Stomach (tissue), 9 donors: ENCODE measurements around the gene GABRG3. TPM values are rescaled to one million over a fixed set of nuclear protein-coding genes. Genes with fewer than 3 reads are reported as not detected.

ENCODE experiments used
- DNase-seq, 2 donors: peaks; one replicate each; pipeline versions ENCODE4 v3.0.0 to v3.0.0-alpha.2; 2013 to 2019
- H3K27ac ChIP-seq, 5 donors: fragments of 200-600 bp in 4 of 5; sonication (generic) in 4 of 5; one replicate each; pipeline ENCODE4 v1.5.1; 2013 to 2019; ENCODE audit warnings: mild to moderate bottlenecking in 1 of 5, moderate library complexity in 1 of 5
- H3K27me3 ChIP-seq, 3 donors: fragments of 200-600 bp; sonication (generic); one replicate each; pipeline ENCODE4 v1.5.1; 2017 to 2019; ENCODE audit warnings: mixed run types in 1 of 3
- H3K36me3 ChIP-seq, 4 donors: fragments of 200-600 bp; sonication (generic); 1 replicate in 3 of 4; 2 replicates in 1 of 4; pipeline ENCODE4 v1.5.1; 2016 to 2019
- H3K4me1 ChIP-seq, 4 donors: fragments of 200-600 bp; sonication (generic); one replicate each; pipeline ENCODE4 v1.5.1; 2016 to 2019
- H3K4me3 ChIP-seq, 4 donors: fragments of 200-600 bp; sonication (generic) in 3 of 4; one replicate each; pipeline ENCODE4 v1.5.1; 2016 to 2019; ENCODE audit warnings: mild to moderate bottlenecking in 1 of 4
- H3K9me3 ChIP-seq, 4 donors: fragments of 200-600 bp; sonication (generic); one replicate each; pipeline ENCODE4 v1.5.1; 2016 to 2019
- CTCF ChIP-seq, 7 experiments: fragments of 450-650 bp in 4 of 7; fragments of 200-600 bp in 3 of 7; sonication (generic) in 3 of 7; IDR thresholded peaks; one replicate each; pipeline ENCODE4 v1.5.1; 2016 to 2019; ENCODE audit warnings: antibody characterized with exemption in 7 of 7, control low read depth in 2 of 7, mild to moderate bottlenecking in 1 of 7
- EP300 ChIP-seq: sonication (generic); formaldehyde crosslinking; IDR thresholded peaks from one replicate; pipeline ENCODE4 v1.6.1; 2017; ENCODE audit warnings: antibody characterized with exemption
- POLR2A ChIP-seq, 4 donors: fragments of 450-650 bp; IDR thresholded peaks; one replicate each; pipeline ENCODE4 v1.6.1; 2016; ENCODE audit warnings: antibody characterized with exemption in 4 of 4, control low read depth in 2 of 4, mild to moderate bottlenecking in 1 of 4, moderate library complexity in 1 of 4
- POLR2AphosphoS5 ChIP-seq, 3 donors: sonication (generic); formaldehyde crosslinking; IDR thresholded peaks; one replicate each; pipeline ENCODE4 v1.6.1; 2016; ENCODE audit warnings: antibody characterized with exemption in 3 of 3
- WGBS, 5 donors: extraction: QIAGEN DNeasy Blood & Tissue Kit in 3 of 5; methylation state at CpG; one replicate each; pipeline versions ENCODE4 v1.1.5 to v1.1.7; 2013 to 2018; 5-methylcytosine and 5-hydroxymethylcytosine counted together
- intact Hi-C: fragments of 100-400 bp; cut with DNase I; formaldehyde crosslinking; loops from one replicate; pipeline ENCODE4 v1.15.1; 2023; ENCODE audit warnings: low total_unique reads
- polyA plus RNA-seq, 3 donors: library from polyadenylated mRNA; stranded (reverse); fragments of 200-250 nt; gene quantifications; one replicate each; pipeline ENCODE4 v1.2.3, GENCODE V29; 2013
- total RNA-seq, 5 donors: library from RNA; depleted of rRNA; stranded (reverse); fragments of >200 nt; gene quantifications; one replicate each; pipeline versions ENCODE4 v1.1.0 to v1.2.3, GENCODE V29; 2014 to 2016
- donor health status: healthy with polysubstance abuse.
- donor health status: Bipolar disorder and iron deficiency.
- donor health status: healthy.

The GABRG3 gene
- total and polyA plus RNA-seq, 8 donors: 0.37 to 1.5 TPM; not detected in 6

GRCh38 chr15:27491666-27492621, 521.0 kb downstream of the GABRG3 start:
- WGBS, 5 donors: 68 to 75% (median 70%) methylated on average over 10 of the region's 10 CpGs
- Histone ChIP-seq H3K27me3 (no peaks in the 10 kb centered on the region), H3K36me3 (no peaks in the 10 kb centered on the region), H3K9me3 (peaks cover 0 to 26% (median 8%) of the 10 kb centered on the region in 4 donors), H3K4me3 (no peak overlapping the region), H3K4me1 (no peaks in the 10 kb centered on the region), H3K27ac (no peak overlapping the region)
- TF ChIP-seq EP300: no peak
- no peak for TF ChIP-seq POLR2AphosphoS5 (IDR thresholded peaks at IDR 0.05)
- no peak for TF ChIP-seq CTCF (IDR thresholded peaks at IDR 0.05)
- TF ChIP-seq POLR2A (IDR thresholded peaks at IDR 0.05): no peak
- intact Hi-C loops: no loop called here
- peak in 1 of 2 donors; percentile 26 for DNase-seq

GRCh38 chr15:27495963-27496459, 525.0 kb downstream of the GABRG3 start:
- intact Hi-C loops: no loop called here
- no peaks in the 10 kb centered on the region for H3K36me3 ChIP-seq
- no peaks in the 10 kb centered on the region for H3K4me1 ChIP-seq
- no peak overlapping the region for H3K27ac ChIP-seq
- H3K27me3 ChIP-seq: no peaks in the 10 kb centered on the region
- DNase-seq: no peak
- peaks cover 0 to 17% (median 10%) of the 10 kb centered on the region in 4 donors for H3K9me3 ChIP-seq
- WGBS, 5 donors: 54 to 90% (median 86%) methylated on average over 3 of the region's 3 CpGs
- no peak for TF ChIP-seq POLR2AphosphoS5 (IDR thresholded peaks at IDR 0.05)
- TF ChIP-seq CTCF (IDR thresholded peaks at IDR 0.05): no peak
- TF ChIP-seq EP300: no peak
- no peak for TF ChIP-seq POLR2A (IDR thresholded peaks at IDR 0.05)
- H3K4me3 ChIP-seq: no peak overlapping the region

GRCh38 chr15:27498700-27499099, 527.7 kb downstream of the GABRG3 start:
- WGBS, 5 donors: 91 to 93% (median 92%) methylated on average over 10 of the region's 10 CpGs
- no peak overlapping the region for H3K27ac ChIP-seq
- H3K4me3 ChIP-seq: no peak overlapping the region
- H3K27me3 ChIP-seq: no peaks in the 10 kb centered on the region
- DNase-seq: no peak
- no peaks in the 10 kb centered on the region for H3K4me1 ChIP-seq
- no peak for TF ChIP-seq CTCF (IDR thresholded peaks at IDR 0.05)
- no peak for TF ChIP-seq POLR2A (IDR thresholded peaks at IDR 0.05)
- TF ChIP-seq POLR2AphosphoS5 (IDR thresholded peaks at IDR 0.05): no peak
- no peak for TF ChIP-seq EP300
- intact Hi-C loops: no loop called here
- peaks cover 0 to 29% (median 13%) of the 10 kb centered on the region in 4 donors for H3K9me3 ChIP-seq
- H3K36me3 ChIP-seq: no peaks in the 10 kb centered on the region

- WGBS, 5 donors: 63 to 72% (median 69%) methylated on average over 4 of the region's 4 CpGs
- intact Hi-C loops: no loop called here
- Histone ChIP-seq H3K36me3 (no peaks in the 10 kb centered on the region), H3K4me1 (no peaks in the 10 kb centered on the region), H3K9me3 (peaks cover 0 to 29% (median 13%) of the 10 kb centered on the region in 4 donors), H3K4me3 (no peak overlapping the region), H3K27ac (no peak overlapping the region), H3K27me3 (no peaks in the 10 kb centered on the region)
- DNase-seq: no peak
- TF ChIP-seq EP300: no peak
- no peak for TF ChIP-seq POLR2A (IDR thresholded peaks at IDR 0.05)
- no peak for TF ChIP-seq CTCF (IDR thresholded peaks at IDR 0.05)
- TF ChIP-seq POLR2AphosphoS5 (IDR thresholded peaks at IDR 0.05): no peak
These were observed 528.2 kb downstream of the GABRG3 start for GRCh38 chr15:27499191-27499590.
